ENCODE results near the gene GNG2.

The GNG2 gene

DNA sequence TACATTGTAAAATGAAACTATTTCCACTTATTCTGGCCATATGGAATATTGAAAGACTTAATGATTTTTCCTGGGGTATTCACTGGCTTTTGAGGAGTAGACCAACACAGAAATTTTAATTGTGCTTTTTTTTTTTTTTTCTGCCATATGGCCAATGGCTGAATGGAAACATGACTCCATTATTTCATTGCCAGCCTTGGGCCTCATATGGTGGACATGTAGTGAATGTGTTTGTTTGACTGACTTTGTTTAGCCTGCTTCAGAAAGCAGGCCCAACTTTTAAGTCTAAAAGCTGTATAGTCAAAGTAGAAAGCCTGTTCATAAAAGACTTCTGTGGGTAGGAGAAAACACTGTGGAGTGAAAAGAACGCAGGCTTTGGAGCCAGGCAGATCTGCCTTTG, 2.4 kb downstream of the GNG2 start:
- TF ChIP-seq, protein P1, sequence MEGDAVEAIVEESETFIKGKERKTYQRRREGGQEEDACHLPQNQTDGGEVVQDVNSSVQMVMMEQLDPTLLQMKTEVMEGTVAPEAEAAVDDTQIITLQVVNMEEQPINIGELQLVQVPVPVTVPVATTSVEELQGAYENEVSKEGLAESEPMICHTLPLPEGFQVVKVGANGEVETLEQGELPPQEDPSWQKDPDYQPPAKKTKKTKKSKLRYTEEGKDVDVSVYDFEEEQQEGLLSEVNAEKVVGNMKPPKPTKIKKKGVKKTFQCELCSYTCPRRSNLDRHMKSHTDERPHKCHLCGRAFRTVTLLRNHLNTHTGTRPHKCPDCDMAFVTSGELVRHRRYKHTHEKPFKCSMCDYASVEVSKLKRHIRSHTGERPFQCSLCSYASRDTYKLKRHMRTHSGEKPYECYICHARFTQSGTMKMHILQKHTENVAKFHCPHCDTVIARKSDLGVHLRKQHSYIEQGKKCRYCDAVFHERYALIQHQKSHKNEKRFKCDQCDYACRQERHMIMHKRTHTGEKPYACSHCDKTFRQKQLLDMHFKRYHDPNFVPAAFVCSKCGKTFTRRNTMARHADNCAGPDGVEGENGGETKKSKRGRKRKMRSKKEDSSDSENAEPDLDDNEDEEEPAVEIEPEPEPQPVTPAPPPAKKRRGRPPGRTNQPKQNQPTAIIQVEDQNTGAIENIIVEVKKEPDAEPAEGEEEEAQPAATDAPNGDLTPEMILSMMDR (IDR thresholded peaks at IDR 0.05; ENCODE audit: borderline replicate concordance, insufficient read depth, low read depth, low read length): no peak
- peak overlapping the region; percentile 71 for H3K4me3 ChIP-seq (ENCODE audit: low read depth, low read length)

DNA sequence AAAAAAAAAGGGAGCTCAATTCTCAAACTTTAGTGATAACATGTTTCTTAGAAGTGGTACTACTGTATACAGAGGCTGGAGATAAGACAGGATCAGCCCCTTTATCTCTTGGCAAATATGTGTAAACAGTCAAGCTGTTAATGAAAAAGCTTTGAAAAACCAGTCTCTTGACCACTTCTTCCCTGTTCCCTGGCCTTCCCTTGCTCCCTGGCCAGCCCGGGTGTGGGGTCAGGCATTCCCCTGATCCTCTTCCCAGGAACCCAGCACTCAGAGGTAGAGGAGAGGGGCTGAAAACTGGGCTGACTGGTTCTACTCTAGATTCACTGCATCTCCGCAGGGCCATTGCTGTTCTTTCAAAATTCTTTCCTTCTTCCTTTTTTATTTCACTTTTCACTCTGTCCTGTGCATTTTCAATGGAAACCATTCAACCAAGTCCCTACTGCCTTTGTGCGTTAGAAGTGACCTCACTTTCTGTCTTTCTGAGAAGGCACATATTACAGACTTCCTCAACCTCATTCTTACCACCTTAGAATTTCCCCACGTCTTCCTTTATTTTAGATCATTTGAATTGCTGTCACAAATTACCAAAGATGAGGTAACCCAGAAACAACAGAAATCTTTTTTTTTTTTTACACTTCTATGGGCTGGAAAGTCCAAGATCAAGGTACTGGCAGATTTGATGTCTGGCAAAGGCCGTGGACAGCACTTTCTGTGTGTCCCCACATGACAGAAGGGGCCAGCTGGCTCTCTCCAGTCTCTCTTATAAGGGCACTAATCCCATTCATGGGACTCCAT, 5.7 kb downstream of the GNG2 start:
- H3K4me3 ChIP-seq (ENCODE audit: low read depth, low read length): no peak overlapping the region

DNA sequence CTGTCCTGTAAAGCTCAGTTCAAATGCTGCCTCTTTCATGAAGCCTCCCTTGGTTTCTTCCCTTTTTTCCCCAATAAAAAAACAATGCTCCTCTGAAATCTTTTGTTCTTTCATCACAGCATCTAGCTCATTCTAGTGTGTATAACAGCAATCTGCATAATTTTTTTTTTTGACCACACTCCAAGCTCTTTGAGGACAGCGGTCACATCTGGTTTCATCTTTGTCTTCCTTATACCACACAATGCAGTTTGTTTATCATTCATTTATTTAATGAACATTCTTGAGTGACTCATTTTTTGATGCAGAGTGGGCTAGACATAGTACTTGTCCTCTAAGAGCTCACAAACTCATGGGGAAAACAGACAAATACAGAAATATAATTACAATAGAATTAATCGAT, 7.3 kb downstream of the GNG2 start:
- TF ChIP-seq, protein P1 (IDR thresholded peaks at IDR 0.05; ENCODE audit: borderline replicate concordance, insufficient read depth, low read depth, low read length): no peak
- H3K4me3 ChIP-seq (ENCODE audit: low read depth, low read length): no peak overlapping the region

More for the DNA sequence above, 5.7 kb downstream of the GNG2 start:
- TF ChIP-seq, protein P1 (IDR thresholded peaks at IDR 0.05; ENCODE audit: borderline replicate concordance, insufficient read depth, low read depth, low read length): no peak

DNA sequence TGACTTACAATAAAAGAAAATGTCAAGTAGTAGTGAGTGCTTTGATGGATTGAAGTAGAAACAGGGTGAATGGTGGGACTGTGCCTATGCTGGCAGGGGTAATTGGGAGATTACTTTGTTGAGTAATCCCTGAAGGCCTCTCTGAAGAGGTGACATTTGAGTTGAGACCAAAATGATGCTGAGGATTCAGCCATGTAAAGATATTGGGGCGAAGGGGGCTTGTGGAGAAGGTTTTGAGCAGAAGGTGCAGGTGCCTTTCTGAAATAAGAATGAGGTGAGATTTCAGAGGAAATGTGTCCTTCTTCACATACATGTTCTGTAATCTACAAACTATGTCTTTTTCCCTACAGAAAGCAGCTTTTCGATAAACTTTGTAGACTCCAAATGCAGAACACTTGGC, 8.0 kb downstream of the GNG2 start:
- TF ChIP-seq, protein P1 (IDR thresholded peaks at IDR 0.05; ENCODE audit: borderline replicate concordance, insufficient read depth, low read depth, low read length): no peak
- H3K4me3 ChIP-seq (ENCODE audit: low read depth, low read length): no peak overlapping the region

DNA sequence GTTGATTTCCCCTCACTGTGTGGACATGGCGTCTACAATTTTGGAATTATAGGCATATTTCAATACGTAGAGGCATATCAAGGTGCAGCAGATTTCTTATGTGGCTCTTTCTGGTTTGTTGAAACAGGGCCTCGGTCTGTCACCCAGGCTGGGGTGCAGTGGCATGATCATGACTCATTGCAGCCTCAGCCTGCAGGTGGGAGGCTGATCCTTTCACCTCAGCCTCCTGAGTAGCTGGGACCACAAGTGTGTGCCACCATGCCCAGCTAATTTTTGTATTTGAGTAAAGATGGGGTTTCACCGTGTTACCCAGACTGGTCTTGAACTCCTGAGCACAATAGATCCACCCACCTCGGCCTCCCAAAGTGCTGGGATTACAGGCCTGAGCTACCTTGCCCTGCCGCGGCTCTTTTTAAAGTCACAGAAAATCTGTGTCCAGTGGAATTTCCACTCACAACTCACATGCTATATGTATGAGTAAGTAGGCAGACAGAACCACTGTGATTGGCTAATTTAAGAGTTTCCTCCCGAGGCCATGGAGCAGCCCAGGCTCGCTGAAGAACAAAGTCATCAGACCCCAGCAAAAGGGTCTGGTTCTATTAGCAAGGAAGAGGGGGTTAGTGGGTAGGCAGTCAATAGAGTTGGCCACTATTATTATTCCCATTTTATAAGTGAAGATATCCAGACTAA, 9.1 kb downstream of the GNG2 start:
- TF ChIP-seq, protein P1 (IDR thresholded peaks at IDR 0.05; ENCODE audit: borderline replicate concordance, insufficient read depth, low read depth, low read length): no peak
- H3K4me3 ChIP-seq (ENCODE audit: low read depth, low read length): no peak overlapping the region

DNA sequence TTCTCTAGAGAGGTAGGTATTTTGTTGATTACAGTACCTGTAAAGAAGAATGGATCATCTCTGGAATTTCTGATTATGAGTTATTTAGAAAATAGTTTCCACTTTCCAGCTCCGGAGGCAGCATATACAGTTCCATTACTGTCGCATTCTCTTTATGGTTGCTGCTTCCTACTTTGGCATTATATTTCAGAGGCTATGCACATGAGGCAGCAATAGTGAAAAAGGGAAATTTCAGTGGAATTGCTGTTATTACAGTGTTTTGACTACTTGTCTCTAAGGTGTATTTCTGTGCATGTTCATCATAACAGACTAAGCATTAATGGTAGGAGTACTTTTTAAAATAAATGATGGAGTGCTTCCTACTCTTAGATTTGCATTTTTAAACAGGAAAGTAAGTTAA, 10.2 kb downstream of the GNG2 start:
- H3K4me3 ChIP-seq (ENCODE audit: low read depth, low read length): no peak overlapping the region
- TF ChIP-seq, protein P1 (IDR thresholded peaks at IDR 0.05; ENCODE audit: borderline replicate concordance, insufficient read depth, low read depth, low read length): no peak

DNA sequence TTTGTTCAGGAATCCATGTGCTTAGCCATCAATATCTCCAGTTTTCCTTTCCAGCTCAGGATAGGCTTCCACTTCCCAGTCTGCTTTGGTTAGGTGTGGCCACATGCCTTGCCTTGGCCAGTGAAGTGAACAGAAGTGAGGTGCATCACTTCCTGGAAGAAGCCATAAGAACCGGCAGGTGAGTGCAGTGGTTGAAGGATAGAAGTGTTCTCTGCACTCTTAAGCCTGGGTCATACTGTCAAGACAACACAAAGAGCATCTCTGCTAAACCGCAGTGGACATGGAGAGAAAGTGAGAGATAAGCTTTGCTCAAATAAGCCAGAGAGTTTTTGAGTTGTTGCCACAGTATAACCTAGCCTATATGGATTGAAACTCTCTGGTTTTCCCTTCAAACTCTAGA, 11.4 kb downstream of the GNG2 start:
- TF ChIP-seq, protein P1 (IDR thresholded peaks at IDR 0.05; ENCODE audit: borderline replicate concordance, insufficient read depth, low read depth, low read length): no peak
- no peak overlapping the region for H3K4me3 ChIP-seq (ENCODE audit: low read depth, low read length)

Data from GM12875 (cell line).